WTC11 (cell line): ENCODE measurements around the gene LYRM4. TPM values are rescaled to one million over a fixed set of nuclear protein-coding genes. Genes with fewer than 3 reads are reported as not detected.

Source experiments
- ATAC-seq: fragments of 200-7000 bp; cut with Tn5 transposase; 2 replicates; pipeline ENCODE4 v1.10.0; 2021; ENCODE audit warnings: mild to moderate bottlenecking, moderate library complexity
- CTCF ChIA-PET: fragments of 300-600 bp; sonication (Branson Sonifier 250); formaldehyde crosslinking; loops from one replicate; lab custom pipeline; 2021; ENCODE audit warnings: antibody characterized with exemption; lab: Charles Lee
- POLR2A ChIA-PET: fragments of 350-600 bp; sonication (Branson Sonifier 250); formaldehyde crosslinking; loops from one replicate; lab custom pipeline; 2021; ENCODE audit warnings: antibody characterized with exemption; lab: Charles Lee
- DNase-seq: peaks from one replicate; pipeline ENCODE4 v3.0.0; 2021; ENCODE audit warnings: low spot score
- H3K27ac Mint-ChIP-seq: 2 replicates; pipeline ENCODE4 v1.8.0; 2021; ENCODE audit warnings: mixed read lengths
- H3K27me3 Mint-ChIP-seq: 2 replicates; pipeline ENCODE4 v1.8.0; 2021; ENCODE audit warnings: low read depth, mild to moderate bottlenecking, moderate library complexity, mixed read lengths
- H3K36me3 Mint-ChIP-seq: 2 replicates; pipeline ENCODE4 v1.8.0; 2021; ENCODE audit warnings: mixed read lengths
- H3K4me1 Mint-ChIP-seq: 2 replicates; pipeline ENCODE4 v1.8.0; 2022; ENCODE audit warnings: mixed read lengths
- H3K4me3 Mint-ChIP-seq: 2 replicates; pipeline ENCODE4 v1.8.0; 2021; ENCODE audit warnings: mild to moderate bottlenecking, moderate library complexity, mixed read lengths
- H3K9me3 Mint-ChIP-seq: 2 replicates; pipeline ENCODE4 v1.8.0; 2021; ENCODE audit warnings: mixed read lengths
- ATF6 ChIP-seq: sonication (generic); formaldehyde crosslinking; IDR thresholded peaks from 2 replicates; pipeline ENCODE4 v1.8.1; 2023; ENCODE audit warnings: mild to moderate bottlenecking, missing genetic modification reagents
- E2F5 ChIP-seq: sonication (generic); formaldehyde crosslinking; IDR thresholded peaks from 2 replicates; pipeline ENCODE4 v1.8.1; 2022; ENCODE audit warnings: mild to moderate bottlenecking, moderate library complexity, missing genetic modification reagents
- FOXP1 ChIP-seq: sonication (generic); formaldehyde crosslinking; IDR thresholded peaks from 2 replicates; pipeline ENCODE4 v1.8.0; 2022; ENCODE audit warnings: missing genetic modification reagents, mild to moderate bottlenecking, moderate library complexity, borderline replicate concordance
- JAZF1 ChIP-seq: fragments of 250-450 bp; sonication (Bioruptor Pico); IDR thresholded peaks from 2 replicates; pipeline ENCODE4 v1.9.0; 2021; ENCODE audit warnings: moderate library complexity, mild to moderate bottlenecking, inconsistent platforms
- NFE2L1 ChIP-seq: sonication (generic); formaldehyde crosslinking; IDR thresholded peaks from 2 replicates; pipeline ENCODE4 v1.8.1; 2023; ENCODE audit warnings: missing genetic modification reagents
- NR1H2 ChIP-seq: sonication (generic); formaldehyde crosslinking; IDR thresholded peaks from 2 replicates; pipeline ENCODE4 v1.9.0; 2021; ENCODE audit warnings: mild to moderate bottlenecking, moderate library complexity, missing genetic modification reagents
- PRDM15 ChIP-seq: sonication (generic); formaldehyde crosslinking; IDR thresholded peaks from 2 replicates; pipeline ENCODE4 v1.8.0; 2022; ENCODE audit warnings: missing genetic modification reagents
- SMAD3 ChIP-seq: sonication (generic); formaldehyde crosslinking; IDR thresholded peaks from 2 replicates; pipeline ENCODE4 v1.8.0; 2022; ENCODE audit warnings: missing genetic modification reagents, mild to moderate bottlenecking, borderline replicate concordance
- TCF7 ChIP-seq: sonication (generic); formaldehyde crosslinking; IDR thresholded peaks from 2 replicates; pipeline ENCODE4 v1.8.0; 2022; ENCODE audit warnings: mild to moderate bottlenecking, low read depth, missing genetic modification reagents, moderate library complexity
- TEAD4 ChIP-seq: sonication (generic); formaldehyde crosslinking; IDR thresholded peaks from 2 replicates; pipeline ENCODE4 v1.8.0; 2022; ENCODE audit warnings: mild to moderate bottlenecking, missing genetic modification reagents
- ZNF121 ChIP-seq: sonication (generic); formaldehyde crosslinking; IDR thresholded peaks from 2 replicates; pipeline ENCODE4 v1.8.0; 2023; ENCODE audit warnings: missing genetic modification reagents
- ZNF219 ChIP-seq: sonication (generic); formaldehyde crosslinking; IDR thresholded peaks from 2 replicates; pipeline ENCODE4 v1.8.0; 2023; ENCODE audit warnings: missing genetic modification reagents, mild to moderate bottlenecking, borderline replicate concordance
- ZNF423 ChIP-seq: fragments of 250-450 bp; sonication (Bioruptor Pico); IDR thresholded peaks from 2 replicates; pipeline ENCODE4 v2.1.2; 2022; ENCODE audit warnings: mild to moderate bottlenecking, moderate library complexity
- ZNF532 ChIP-seq: fragments of 250-450 bp; sonication (Bioruptor Pico); IDR thresholded peaks from 2 replicates; pipeline ENCODE4 v1.9.0; 2021; ENCODE audit warnings: mild to moderate bottlenecking, borderline replicate concordance
- total RNA-seq: library from RNA; stranded (reverse); gene quantifications from 3 replicates; pipeline ENCODE4 v1.2.3, GENCODE V29; 2021
- TF ChIP-seq, protein P1 (sequence below): fragments of 250-450 bp; sonication (Bioruptor Pico); IDR thresholded peaks from 2 replicates; pipeline ENCODE4 v1.9.0; 2021; ENCODE audit warnings: mild to moderate bottlenecking
- TF ChIP-seq, protein P2 (sequence below): sonication (generic); formaldehyde crosslinking; IDR thresholded peaks from 2 replicates; pipeline ENCODE4 v1.8.1; 2022; ENCODE audit warnings: mild to moderate bottlenecking, missing genetic modification reagents, moderate library complexity, borderline replicate concordance

Gene LYRM4
- total RNA-seq, 1 experiment from 2014 or later = 49.7 TPM

DNA sequence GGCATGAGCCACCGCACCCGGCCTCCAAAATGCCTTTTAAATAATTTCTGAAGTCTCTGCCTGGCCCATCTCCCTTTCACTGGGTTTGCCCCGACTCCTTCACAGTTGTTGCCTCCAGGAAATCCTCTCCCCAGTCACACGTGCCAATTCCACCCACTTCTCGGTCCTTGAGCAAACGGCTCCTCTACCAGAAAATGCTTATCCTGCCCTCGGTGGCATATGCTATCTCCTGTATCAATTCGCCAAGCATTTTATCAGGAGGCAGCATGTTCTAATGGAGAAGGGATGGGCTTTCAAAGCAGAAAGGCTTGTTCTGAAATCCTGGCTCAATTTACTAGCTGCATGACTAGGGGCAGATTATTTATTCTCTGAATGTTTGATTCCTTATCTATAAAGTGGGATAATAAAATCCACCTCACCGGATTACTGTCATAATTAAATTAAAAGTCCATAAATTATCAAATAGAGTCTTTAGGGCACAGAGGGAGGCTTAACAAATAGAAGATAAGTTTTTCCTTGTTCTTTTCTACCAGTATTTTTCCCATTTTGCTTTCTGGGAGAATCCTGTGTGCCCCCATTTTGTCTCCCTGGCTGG, 109.3 kb downstream of the LYRM4 start:
- CTCF ChIA-PET = interaction anchor here (1.1 to 3.3 kb wide), 2 partner anchors 8 to 23 kb away, joined by 3 to 20 read pairs; no protein-coding TSS in a partner anchor
- Mint-ChIP-seq H3K9me3 (no peaks in the 10 kb centered on the region), H3K36me3 (no peaks in the 10 kb centered on the region), H3K4me1 (peaks cover 2% of the 10 kb centered on the region; the same call in 1 of the 2 replicates), H3K27me3 (no peaks in the 10 kb centered on the region; the same call in 1 of the 2 replicates), H3K4me3 (no peak overlapping the region), H3K27ac (no peak overlapping the region)
- TF ChIP-seq E2F5 (CRISPR knock-in tag) (no peak), ZNF121 (CRISPR knock-in tag) (no peak), FOXP1 (CRISPR knock-in tag) (no peak), ZNF219 (CRISPR knock-in tag) (no peak), NFE2L1 (CRISPR knock-in tag) (no peak)
- TF ChIP-seq, protein P1, sequence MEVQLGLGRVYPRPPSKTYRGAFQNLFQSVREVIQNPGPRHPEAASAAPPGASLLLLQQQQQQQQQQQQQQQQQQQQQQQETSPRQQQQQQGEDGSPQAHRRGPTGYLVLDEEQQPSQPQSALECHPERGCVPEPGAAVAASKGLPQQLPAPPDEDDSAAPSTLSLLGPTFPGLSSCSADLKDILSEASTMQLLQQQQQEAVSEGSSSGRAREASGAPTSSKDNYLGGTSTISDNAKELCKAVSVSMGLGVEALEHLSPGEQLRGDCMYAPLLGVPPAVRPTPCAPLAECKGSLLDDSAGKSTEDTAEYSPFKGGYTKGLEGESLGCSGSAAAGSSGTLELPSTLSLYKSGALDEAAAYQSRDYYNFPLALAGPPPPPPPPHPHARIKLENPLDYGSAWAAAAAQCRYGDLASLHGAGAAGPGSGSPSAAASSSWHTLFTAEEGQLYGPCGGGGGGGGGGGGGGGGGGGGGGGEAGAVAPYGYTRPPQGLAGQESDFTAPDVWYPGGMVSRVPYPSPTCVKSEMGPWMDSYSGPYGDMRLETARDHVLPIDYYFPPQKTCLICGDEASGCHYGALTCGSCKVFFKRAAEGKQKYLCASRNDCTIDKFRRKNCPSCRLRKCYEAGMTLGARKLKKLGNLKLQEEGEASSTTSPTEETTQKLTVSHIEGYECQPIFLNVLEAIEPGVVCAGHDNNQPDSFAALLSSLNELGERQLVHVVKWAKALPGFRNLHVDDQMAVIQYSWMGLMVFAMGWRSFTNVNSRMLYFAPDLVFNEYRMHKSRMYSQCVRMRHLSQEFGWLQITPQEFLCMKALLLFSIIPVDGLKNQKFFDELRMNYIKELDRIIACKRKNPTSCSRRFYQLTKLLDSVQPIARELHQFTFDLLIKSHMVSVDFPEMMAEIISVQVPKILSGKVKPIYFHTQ (CRISPR knock-in tag) = no peak
- POLR2A ChIA-PET = interaction anchor here (0.7 kb wide), 1 partner anchor 113 kb away, joined by 3 read pairs; no protein-coding TSS in a partner anchor
- DNase-seq (no peak), ATAC-seq (no peak)

DNA sequence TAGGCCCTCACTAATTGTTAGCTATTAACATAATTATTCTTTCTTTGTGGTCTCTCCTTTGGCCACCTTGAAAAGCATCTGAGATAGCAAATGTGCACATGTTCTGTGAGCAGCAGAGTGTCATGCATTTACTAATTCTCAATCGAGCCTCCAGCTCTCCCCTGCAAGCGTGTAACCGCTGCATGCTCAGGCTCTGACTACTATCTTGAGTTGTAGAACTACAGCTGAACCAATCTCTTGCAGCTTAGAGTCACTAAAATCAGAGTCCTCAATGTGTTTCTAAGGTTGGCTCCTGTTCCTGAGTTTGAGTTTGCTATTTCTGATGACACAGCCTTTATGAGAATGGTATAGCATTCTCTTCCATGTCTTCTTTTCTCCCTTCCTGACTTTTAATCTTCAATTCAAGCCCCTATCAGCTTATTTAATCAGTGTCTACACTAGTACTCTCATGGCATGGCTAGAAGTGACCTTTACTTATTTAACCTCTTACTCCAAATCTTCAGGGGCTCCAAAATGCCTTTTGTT, 110.1 kb downstream of the LYRM4 start:
- CTCF ChIA-PET = interaction anchor here (1.1 kb wide), 1 partner anchor 24 kb away, joined by 3 read pairs; no protein-coding TSS in a partner anchor
- no peak for ATAC-seq
- H3K27me3 Mint-ChIP-seq = no peaks in the 10 kb centered on the region; the same call in 1 of the 2 replicates

More for the DNA sequence above, 110.1 kb downstream of the LYRM4 start:
- Mint-ChIP-seq H3K9me3 (no peaks in the 10 kb centered on the region), H3K4me1 (peaks cover 2% of the 10 kb centered on the region; the same call in 1 of the 2 replicates), H3K4me3 (no peak overlapping the region), H3K36me3 (no peaks in the 10 kb centered on the region), H3K27ac (no peak overlapping the region)
- no peak for TF ChIP-seq TEAD4 (CRISPR knock-in tag)
- TF ChIP-seq ZNF532 = no peak
- no peak for TF ChIP-seq ZNF423 (CRISPR knock-in tag)
- TF ChIP-seq, protein P2, sequence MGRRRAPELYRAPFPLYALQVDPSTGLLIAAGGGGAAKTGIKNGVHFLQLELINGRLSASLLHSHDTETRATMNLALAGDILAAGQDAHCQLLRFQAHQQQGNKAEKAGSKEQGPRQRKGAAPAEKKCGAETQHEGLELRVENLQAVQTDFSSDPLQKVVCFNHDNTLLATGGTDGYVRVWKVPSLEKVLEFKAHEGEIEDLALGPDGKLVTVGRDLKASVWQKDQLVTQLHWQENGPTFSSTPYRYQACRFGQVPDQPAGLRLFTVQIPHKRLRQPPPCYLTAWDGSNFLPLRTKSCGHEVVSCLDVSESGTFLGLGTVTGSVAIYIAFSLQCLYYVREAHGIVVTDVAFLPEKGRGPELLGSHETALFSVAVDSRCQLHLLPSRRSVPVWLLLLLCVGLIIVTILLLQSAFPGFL (CRISPR knock-in tag) = no peak
- TF ChIP-seq NR1H2 (CRISPR knock-in tag) = no peak
- no peak for TF ChIP-seq PRDM15 (CRISPR knock-in tag)
- no peak for TF ChIP-seq ATF6 (CRISPR knock-in tag)
- no peak for TF ChIP-seq JAZF1 (CRISPR knock-in tag)
- no peak for TF ChIP-seq SMAD3 (CRISPR knock-in tag)
- no peak for TF ChIP-seq TCF7
- POLR2A ChIA-PET = interaction anchor here (0.7 kb wide), 1 partner anchor 114 kb away, joined by 3 read pairs; no protein-coding TSS in a partner anchor
- no peak for DNase-seq
